GM12873 (cell line): ENCODE data around the gene EPS8.

ENCODE experiments used
- CTCF ChIP-seq: IDR thresholded peaks from 2 replicates; pipeline ENCODE4 v1.5.1; 2012; ENCODE audit warnings: low read depth, mild to moderate bottlenecking, moderate library complexity, low read length, control low read depth; ENCODE audit not compliant: insufficient read depth; ENCODE audit errors: missing control alignments

EPS8 gene

DNA sequence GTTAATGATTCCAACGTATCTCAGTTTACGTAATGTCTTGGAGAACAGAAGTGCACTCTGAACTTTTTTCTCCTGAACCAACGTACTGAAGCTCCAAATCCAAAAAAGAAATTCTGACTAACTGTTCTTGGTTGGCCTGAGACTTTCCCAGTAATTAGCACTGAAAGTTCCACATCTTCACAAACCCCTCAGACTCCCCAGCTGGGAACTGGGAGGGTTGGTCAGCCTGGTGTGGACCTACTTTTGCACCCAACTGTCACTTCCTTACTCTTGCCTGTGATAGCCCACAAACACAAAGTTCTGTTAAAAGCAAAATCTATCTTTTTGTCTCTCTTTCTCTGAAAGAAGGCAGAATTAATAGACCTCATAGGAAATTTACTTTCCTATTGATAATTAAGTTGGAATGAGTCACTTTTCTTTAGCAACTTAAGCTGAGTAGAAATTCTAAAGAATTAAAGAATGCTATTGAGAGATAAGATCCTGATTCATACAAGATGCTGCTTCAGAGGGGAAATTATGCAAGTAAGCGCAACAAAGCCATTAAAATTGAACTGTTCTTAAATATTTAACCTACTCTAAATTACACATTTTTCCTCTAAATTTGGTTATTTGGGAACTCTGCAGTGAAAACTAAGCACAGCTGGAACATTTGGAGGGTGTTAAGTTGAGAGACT, 155.0 kb downstream of the EPS8 start:
- no peak for TF ChIP-seq CTCF

DNA sequence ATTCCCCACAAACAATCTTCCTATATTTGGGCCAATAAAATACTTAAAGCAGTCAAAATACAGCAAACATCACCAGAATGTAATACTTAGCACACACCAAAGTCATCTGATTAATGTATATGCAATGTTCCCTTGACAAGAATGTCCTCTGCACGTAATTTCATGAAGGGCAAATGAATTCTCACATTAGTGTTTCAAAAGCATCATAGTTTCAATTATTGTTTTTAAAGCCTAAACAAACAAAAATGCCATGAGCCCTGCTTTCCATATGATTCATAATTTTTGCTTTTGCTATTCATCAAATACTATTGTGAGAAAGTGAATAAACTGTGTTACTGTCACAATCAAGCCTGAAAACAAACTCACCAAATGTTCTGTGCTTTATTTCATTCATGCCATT, 156.0 kb downstream of the EPS8 start:
- no peak for TF ChIP-seq CTCF

GRCh38 chr12:15632708-15633107, 156.5 kb downstream of the EPS8 start:
- TF ChIP-seq CTCF, result no peak

DNA sequence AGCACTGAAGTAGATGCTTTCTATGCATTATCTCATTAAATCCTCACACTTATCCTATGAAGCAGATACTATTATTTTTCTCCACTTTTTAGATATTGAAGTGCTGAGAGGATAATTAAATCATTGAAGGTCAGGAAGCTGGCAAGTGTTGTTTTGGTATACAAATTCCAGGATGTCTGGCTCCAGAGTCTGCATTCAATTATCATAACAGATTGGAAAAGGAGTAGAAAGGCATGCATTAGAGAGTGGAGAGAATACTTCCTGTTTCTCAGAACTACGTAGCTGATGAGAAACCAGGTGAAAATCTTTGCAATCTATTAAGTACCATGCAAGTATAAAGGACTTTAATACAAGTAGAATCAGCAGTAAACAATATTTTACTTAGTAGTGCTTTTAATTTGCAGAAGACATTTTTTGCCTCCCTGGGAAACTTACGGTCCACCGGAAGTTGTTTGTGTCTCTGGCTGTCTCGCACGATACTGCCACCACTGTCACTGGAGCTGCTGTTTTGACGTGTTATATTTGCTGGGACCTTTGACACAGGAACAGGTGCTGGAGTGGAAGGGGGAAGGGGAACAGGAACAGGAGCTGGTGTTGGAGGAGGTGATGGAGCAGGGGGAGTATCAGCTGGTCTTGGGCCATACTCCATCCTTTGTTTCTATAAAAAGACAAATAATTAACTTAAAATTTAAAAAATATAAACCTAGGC, 158.0 kb downstream of the EPS8 start:
- no peak for TF ChIP-seq CTCF

- no peak for TF ChIP-seq CTCF
Measured at GRCh38 chr12:15629761-15630160, 159.4 kb downstream of the EPS8 start.

- TF ChIP-seq CTCF, result no peak
Measured at GRCh38 chr12:15629108-15629507, 160.1 kb downstream of the EPS8 start.

- TF ChIP-seq CTCF, result no peak
Measured at GRCh38 chr12:15627995-15628945, 160.9 kb downstream of the EPS8 start.
